ENCODE measurements around the gene OSBPL8.

- TF ChIP-seq, protein P1, sequence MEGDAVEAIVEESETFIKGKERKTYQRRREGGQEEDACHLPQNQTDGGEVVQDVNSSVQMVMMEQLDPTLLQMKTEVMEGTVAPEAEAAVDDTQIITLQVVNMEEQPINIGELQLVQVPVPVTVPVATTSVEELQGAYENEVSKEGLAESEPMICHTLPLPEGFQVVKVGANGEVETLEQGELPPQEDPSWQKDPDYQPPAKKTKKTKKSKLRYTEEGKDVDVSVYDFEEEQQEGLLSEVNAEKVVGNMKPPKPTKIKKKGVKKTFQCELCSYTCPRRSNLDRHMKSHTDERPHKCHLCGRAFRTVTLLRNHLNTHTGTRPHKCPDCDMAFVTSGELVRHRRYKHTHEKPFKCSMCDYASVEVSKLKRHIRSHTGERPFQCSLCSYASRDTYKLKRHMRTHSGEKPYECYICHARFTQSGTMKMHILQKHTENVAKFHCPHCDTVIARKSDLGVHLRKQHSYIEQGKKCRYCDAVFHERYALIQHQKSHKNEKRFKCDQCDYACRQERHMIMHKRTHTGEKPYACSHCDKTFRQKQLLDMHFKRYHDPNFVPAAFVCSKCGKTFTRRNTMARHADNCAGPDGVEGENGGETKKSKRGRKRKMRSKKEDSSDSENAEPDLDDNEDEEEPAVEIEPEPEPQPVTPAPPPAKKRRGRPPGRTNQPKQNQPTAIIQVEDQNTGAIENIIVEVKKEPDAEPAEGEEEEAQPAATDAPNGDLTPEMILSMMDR (IDR thresholded peaks at IDR 0.05; ENCODE audit: control extremely low read depth in 1 of 3, insufficient read depth in 1 of 3, low read depth in 1 of 3, low read length in 3 of 3): no peak
- TF ChIP-seq SIN3A (conservative IDR thresholded peaks at IDR 0.05 in 1 of 2, IDR thresholded peaks at IDR 0.05 in 1 of 2; ENCODE audit: low read depth in 1 of 2, low read length in 2 of 2): no peak
- TF ChIP-seq NRF1 (IDR thresholded peaks at IDR 0.05; ENCODE audit: low read depth, low read length): no peak
- no peak for TF ChIP-seq TAF1 (IDR thresholded peaks at IDR 0.05; ENCODE audit: low read depth, low read length)
- no peak for TF ChIP-seq ZNF274 (IDR thresholded peaks at IDR 0.05; ENCODE audit: borderline replicate concordance, extremely low read depth, low read length)
- no peak for TF ChIP-seq POLR2AphosphoS5 (IDR thresholded peaks at IDR 0.05; ENCODE audit: low read depth, low read length)
- no peak for TF ChIP-seq CHD2 (IDR thresholded peaks at IDR 0.05; ENCODE audit: low read length)
- no peak for TF ChIP-seq MAFK (IDR thresholded peaks at IDR 0.05; ENCODE audit: low read depth, low read length)
- TF ChIP-seq EP300 (IDR thresholded peaks at IDR 0.05; ENCODE audit: borderline replicate concordance in 1 of 2, low read depth in 2 of 2, low read length in 2 of 2): no peak
- TF ChIP-seq KDM1A (IDR thresholded peaks at IDR 0.05; ENCODE audit: borderline replicate concordance, low read length): no peak
These were observed 58.2 kb downstream of the OSBPL8 start for GRCh38 chr12:76501390-76501789.

All from H1 (cell line).